ENCODE data around the gene AKR1B15. TPM values are rescaled to one million over a fixed set of nuclear protein-coding genes. Genes with fewer than 3 reads are reported as not detected.

The AKR1B15 gene
- total and polyA plus RNA-seq, 2 experiments from 2014 or later = not detected

DNA sequence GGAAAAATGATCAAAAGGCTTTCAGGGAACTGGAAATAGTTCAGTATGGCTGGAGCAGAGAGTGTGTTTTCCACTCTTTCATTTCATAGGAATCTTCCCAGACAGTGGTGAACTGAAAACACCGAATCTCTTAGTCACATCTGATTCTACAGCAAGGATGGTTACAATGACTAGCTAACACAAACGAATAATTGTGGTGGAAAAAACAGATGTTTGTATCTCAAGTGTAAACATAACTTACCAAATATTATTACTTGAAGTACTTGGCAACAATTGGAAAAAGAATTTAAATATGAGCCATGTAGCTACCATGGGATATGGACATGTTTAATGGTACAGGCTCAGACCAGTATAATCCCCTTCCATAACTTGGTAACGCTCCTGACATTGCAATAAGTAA is 76.6 kb downstream of the AKR1B15 start:
- Histone ChIP-seq H4K20me1 (replicated peaks; ENCODE audit: insufficient read depth) (no peaks in the 10 kb centered on the region), H3K36me3 (ENCODE audit: insufficient read depth) (no peaks in the 10 kb centered on the region), H3K4me3 (no peak overlapping the region), H3F3A (replicated peaks; ENCODE audit: low read depth) (no peaks in the 10 kb centered on the region), H3K9me2 (ENCODE audit: insufficient read depth) (no peaks in the 10 kb centered on the region), H2AFZ (no peak overlapping the region), H3K27ac (ENCODE audit: low read depth) (no peak overlapping the region), H3K79me2 (replicated peaks; ENCODE audit: insufficient read depth) (no peaks in the 10 kb centered on the region), H3K4me1 (ENCODE audit: insufficient read depth) (peaks cover 8% of the 10 kb centered on the region; the same call in 1 of the 2 replicates), H3K4me2 (no peak overlapping the region), H3K27me3 (ENCODE audit: insufficient read depth) (no peaks in the 10 kb centered on the region)
- TF ChIP-seq CTCF (conservative IDR thresholded peaks at IDR 0.05; ENCODE audit: low read depth in 2 of 2) = no peak
- no peak for TF ChIP-seq ETS1 (IDR thresholded peaks at IDR 0.05)
- TF ChIP-seq ZNF462 (CRISPR knock-in tag; IDR thresholded peaks at IDR 0.05) = no peak
- no peak for TF ChIP-seq REST (IDR thresholded peaks at IDR 0.05; ENCODE audit: unreplicated experiment)
- TF ChIP-seq ZNF331 (CRISPR knock-in tag; IDR thresholded peaks at IDR 0.05; ENCODE audit: low read depth) = no peak
- TF ChIP-seq NANOG (IDR thresholded peaks at IDR 0.05; ENCODE audit: borderline replicate concordance) = no peak
- no peak for TF ChIP-seq EZH2 (IDR thresholded peaks at IDR 0.05; ENCODE audit: low read depth, unreplicated experiment)
- no peak for TF ChIP-seq CREB1 (CRISPR knock-in tag; IDR thresholded peaks at IDR 0.05; ENCODE audit: low read depth)
- TF ChIP-seq STAT1 (IDR thresholded peaks at IDR 0.05; ENCODE audit: unreplicated experiment) = no peak
- no peak for TF ChIP-seq POLR2AphosphoS5 (IDR thresholded peaks at IDR 0.05; ENCODE audit: low read depth)
- no peak for TF ChIP-seq EZH2phosphoT487 (IDR thresholded peaks at IDR 0.05; ENCODE audit: unreplicated experiment)
- TF ChIP-seq JUNB (IDR thresholded peaks at IDR 0.05; ENCODE audit: unreplicated experiment) = no peak
- TF ChIP-seq ZNF114 (CRISPR knock-in tag; IDR thresholded peaks at IDR 0.05) = no peak
- Mint-ChIP-seq H3K27ac (no peak overlapping the region), H3K9me3 (no peaks in the 10 kb centered on the region), H3K36me3 (ENCODE audit: low read depth) (no peaks in the 10 kb centered on the region), H3K4me3 (no peak overlapping the region), H3K27me3 (ENCODE audit: insufficient read depth, low read depth, poor library complexity) (no peaks in the 10 kb centered on the region), H3K4me1 (peaks cover 4% of the 10 kb centered on the region; the same call in 2 of the 3 replicates)
- no peak for ATAC-seq
- no peak for DNase-seq (ENCODE audit: low spot score)
